ENCODE data around the gene NPEPL1.

NPEPL1 gene

GRCh38 chr20:58649288-58650180, 43.1 kb upstream of the NPEPL1 start:
- H3K14ac ChIP-seq (ENCODE audit: low read length in 2 of 2) = no peak overlapping the region
- H3K27me3 ChIP-seq (ENCODE audit: control insufficient read depth in 1 of 2, insufficient read depth in 1 of 2, low read length in 2 of 2) = no peaks in the 10 kb centered on the region
- no peaks in the 10 kb centered on the region for H3K79me1 ChIP-seq (replicated peaks; ENCODE audit: low read length, poor library complexity, severe bottlenecking)
- no peak overlapping the region for H2BK12ac ChIP-seq (ENCODE audit: low read length in 2 of 2)
- no peak for DNase-seq
- peak overlapping the region; percentile 73 for H2BK15ac ChIP-seq (ENCODE audit: low read depth, poor library complexity, severe bottlenecking)
- H4K8ac ChIP-seq (ENCODE audit: low read length) = peak overlapping the region; percentile 90
- peaks cover 0 to 5% of the 10 kb centered on the region in 2 experiments for H3K36me3 ChIP-seq (ENCODE audit: control insufficient read depth in 1 of 2, insufficient read depth in 2 of 2, low read depth in 1 of 2, low read length in 2 of 2)
- H3K4ac ChIP-seq (ENCODE audit: low read depth in 1 of 2, low read length in 2 of 2) = peak overlapping the region; percentile 29 to 55
- H3K9me3 ChIP-seq (ENCODE audit: control insufficient read depth, low read length) = no peaks in the 10 kb centered on the region
- peak overlapping the region; percentile 32 for H2AK5ac ChIP-seq (ENCODE audit: low read length, severe bottlenecking)
- WGBS = 21% methylated on average over 61 of the region's 73 CpGs
- peak overlapping the region in 1 of 2 experiments; percentile 56 for H3K4me3 ChIP-seq (ENCODE audit: insufficient read depth in 1 of 2, low read depth in 1 of 2, low read length in 2 of 2)
- H2AFZ ChIP-seq (ENCODE audit: low read depth, low read length) = peak overlapping the region; percentile 55
- peak overlapping the region; percentile 94 for H2BK120ac ChIP-seq (ENCODE audit: low read depth, low read length)
- H3K23ac ChIP-seq (ENCODE audit: low read length in 2 of 2) = no peak overlapping the region
- peaks cover 11% of the 10 kb centered on the region for H3K4me1 ChIP-seq (ENCODE audit: control insufficient read depth, insufficient read depth, low read depth, low read length)
- H2BK5ac ChIP-seq (ENCODE audit: low read depth, low read length, poor library complexity, severe bottlenecking) = no peak overlapping the region
- peak overlapping the region; percentile 78 to 85 for H3K18ac ChIP-seq (ENCODE audit: low read depth in 1 of 2, low read length in 2 of 2)
- H4K91ac ChIP-seq (ENCODE audit: low read length) = peak overlapping the region; percentile 96
- H3K27ac ChIP-seq (ENCODE audit: low read length, poor library complexity, severe bottlenecking) = no peak overlapping the region
- H3K9ac ChIP-seq (ENCODE audit: low read length) = peak overlapping the region; percentile 99
- H3K4me2 ChIP-seq (ENCODE audit: low read length, poor library complexity, severe bottlenecking) = peak overlapping the region; percentile 66

- no peak overlapping the region for H3K23ac ChIP-seq (ENCODE audit: low read length in 2 of 2)
- H2AFZ ChIP-seq (ENCODE audit: low read depth, low read length) = peak overlapping the region; percentile 55
- H4K91ac ChIP-seq (ENCODE audit: low read length) = peak overlapping the region; percentile 96
- no peak overlapping the region for H2BK12ac ChIP-seq (ENCODE audit: low read length in 2 of 2)
- H3K27me3 ChIP-seq (ENCODE audit: control insufficient read depth in 1 of 2, insufficient read depth in 1 of 2, low read length in 2 of 2) = no peaks in the 10 kb centered on the region
- no peak overlapping the region for H3K14ac ChIP-seq (ENCODE audit: low read length in 2 of 2)
- H3K4ac ChIP-seq (ENCODE audit: low read depth in 1 of 2, low read length in 2 of 2) = peak overlapping the region; percentile 29 to 55
- H3K9ac ChIP-seq (ENCODE audit: low read length) = peak overlapping the region; percentile 99
- H3K4me3 ChIP-seq (ENCODE audit: insufficient read depth in 1 of 2, low read depth in 1 of 2, low read length in 2 of 2) = peak overlapping the region; percentile 56 to 99
- WGBS = 4% methylated on average over 44 of the region's 62 CpGs
- peak overlapping the region; percentile 87 for H3K27ac ChIP-seq (ENCODE audit: low read length, poor library complexity, severe bottlenecking)
- peak overlapping the region; percentile 90 for H4K8ac ChIP-seq (ENCODE audit: low read length)
- DNase-seq = no peak
- peak overlapping the region; percentile 44 for H2BK15ac ChIP-seq (ENCODE audit: low read depth, poor library complexity, severe bottlenecking)
- H3K79me1 ChIP-seq (replicated peaks; ENCODE audit: low read length, poor library complexity, severe bottlenecking) = no peaks in the 10 kb centered on the region
- peak overlapping the region; percentile 94 for H2BK120ac ChIP-seq (ENCODE audit: low read depth, low read length)
- H3K9me3 ChIP-seq (ENCODE audit: control insufficient read depth, low read length) = no peaks in the 10 kb centered on the region
- peaks cover 0 to 6% of the 10 kb centered on the region in 2 experiments for H3K36me3 ChIP-seq (ENCODE audit: control insufficient read depth in 1 of 2, insufficient read depth in 2 of 2, low read depth in 1 of 2, low read length in 2 of 2)
- peak overlapping the region; percentile 78 to 85 for H3K18ac ChIP-seq (ENCODE audit: low read depth in 1 of 2, low read length in 2 of 2)
- H3K4me2 ChIP-seq (ENCODE audit: low read length, poor library complexity, severe bottlenecking) = peak overlapping the region; percentile 66
- peaks cover 11% of the 10 kb centered on the region for H3K4me1 ChIP-seq (ENCODE audit: control insufficient read depth, insufficient read depth, low read depth, low read length)
- no peak overlapping the region for H2AK5ac ChIP-seq (ENCODE audit: low read length, severe bottlenecking)
- no peak overlapping the region for H2BK5ac ChIP-seq (ENCODE audit: low read depth, low read length, poor library complexity, severe bottlenecking)
Observed at GRCh38 chr20:58650181-58650775, 42.3 kb upstream of the NPEPL1 start.

GRCh38 chr20:58650776-58651558, 41.6 kb upstream of the NPEPL1 start, which contains the start of gene STX16:
Gene STX16 (plus strand): TSS chr20:58651283. CDS start chr20:58652007, 724 bp downstream.
- H2BK120ac ChIP-seq (ENCODE audit: low read depth, low read length) = peak within 1 kb of the TSS; percentile 94
- H4K91ac ChIP-seq (ENCODE audit: low read length) = peak within 1 kb of the TSS; percentile 98
- peak within 1 kb of the TSS; percentile 81 to 99 for H3K4me3 ChIP-seq (ENCODE audit: insufficient read depth in 1 of 2, low read depth in 1 of 2, low read length in 2 of 2)
- peak within 1 kb of the TSS; percentile 99 for H3K9ac ChIP-seq (ENCODE audit: low read length)
- H3K36me3 ChIP-seq (ENCODE audit: control insufficient read depth in 1 of 2, insufficient read depth in 2 of 2, low read depth in 1 of 2, low read length in 2 of 2) = peaks cover 0 to 6% of the 10 kb centered on the region in 2 experiments
- peak within 1 kb of the TSS; percentile 14 for H2BK5ac ChIP-seq (ENCODE audit: low read depth, low read length, poor library complexity, severe bottlenecking)
- peaks cover 2% of the 10 kb centered on the region for H3K79me1 ChIP-seq (replicated peaks; ENCODE audit: low read length, poor library complexity, severe bottlenecking)
- peak within 1 kb of the TSS; percentile 73 to 85 for H3K4ac ChIP-seq (ENCODE audit: low read depth in 1 of 2, low read length in 2 of 2)
- peak within 1 kb of the TSS; percentile 15 for H2AK5ac ChIP-seq (ENCODE audit: low read length, severe bottlenecking)
- H2BK15ac ChIP-seq (ENCODE audit: low read depth, poor library complexity, severe bottlenecking) = peak within 1 kb of the TSS; percentile 44
- peak within 1 kb of the TSS in 1 of 2 experiments; percentile 87 for H2BK12ac ChIP-seq (ENCODE audit: low read length in 2 of 2)
- no peaks in the 10 kb centered on the region for H3K9me3 ChIP-seq (ENCODE audit: control insufficient read depth, low read length)
- H3K4me2 ChIP-seq (ENCODE audit: low read length, poor library complexity, severe bottlenecking) = peak within 1 kb of the TSS; percentile 92
- H3K27me3 ChIP-seq (ENCODE audit: control insufficient read depth in 1 of 2, insufficient read depth in 1 of 2, low read length in 2 of 2) = no peaks in the 10 kb centered on the region
- peak within 1 kb of the TSS; percentile 87 for H3K27ac ChIP-seq (ENCODE audit: low read length, poor library complexity, severe bottlenecking)
- peak; percentile 94 for DNase-seq
- peak within 1 kb of the TSS; percentile 83 for H2AFZ ChIP-seq (ENCODE audit: low read depth, low read length)
- H4K8ac ChIP-seq (ENCODE audit: low read length) = peak within 1 kb of the TSS; percentile 97
- WGBS = under 1% methylated on average over 49 of the region's 49 CpGs
- peaks cover 8% of the 10 kb centered on the region for H3K4me1 ChIP-seq (ENCODE audit: control insufficient read depth, insufficient read depth, low read depth, low read length)
- H3K23ac ChIP-seq (ENCODE audit: low read length in 2 of 2) = no peak within 1 kb of the TSS
- peak within 1 kb of the TSS; percentile 85 to 94 for H3K18ac ChIP-seq (ENCODE audit: low read depth in 1 of 2, low read length in 2 of 2)
- H3K14ac ChIP-seq (ENCODE audit: low read length in 2 of 2) = peak within 1 kb of the TSS in 1 of 2 experiments; percentile 72

All from mesenchymal stem cell (in vitro differentiated cells and primary cell).